HepG2 (cell line): Measurements from ENCODE around the gene BCKDHA. TPM values are rescaled to one million over a fixed set of nuclear protein-coding genes. Genes with fewer than 3 reads are reported as not detected.
A peak's percentile ranks its signal among the peaks of the same experiment; 100 is the strongest.

Source experiments
- ATAC-seq: fragments of 200-7000 bp; cut with Tn5 transposase; 3 replicates; pipeline ENCODE4 v1.9.1; 2020; ENCODE audit warnings: mild to moderate bottlenecking, moderate library complexity
- BruUV-seq: library from RNA; stranded (reverse); fragments of 400-500 nt; replicated peaks from 2 replicates; lab custom pipeline; 2021; lab: Mats Ljungman, UMichigan
- CTCF ChIA-PET: fragments of 300-600 bp; formaldehyde crosslinking; extraction: SDS; loops from one replicate; lab custom pipeline; 2021; ENCODE audit warnings: low total read pairs, inconsistent platforms, low intra/inter-chr PET ratio; lab: Yijun Ruan, JAX
- POLR2A ChIA-PET: fragments of 350-600 bp; sonication (Branson Sonifier 250); formaldehyde crosslinking; loops from one replicate; lab custom pipeline; 2020; ENCODE audit warnings: antibody characterized with exemption, inconsistent platforms; lab: Yijun Ruan, JAX
- DNase-seq: peaks from one replicate; pipeline ENCODE4 v3.0.0-alpha.2; 2015; ENCODE audit warnings: low spot score
- FAIRE-seq: peaks from 3 replicates; lab custom pipeline; 2011; peaks lifted over from hg19 to GRCh38; lab: Jason Lieb, UNC
- H2AFZ ChIP-seq: one replicate; pipeline ENCODE4 v1.6.1; 2011; ENCODE audit warnings: low read length, inconsistent platforms
- H3K27ac ChIP-seq: fragments of 300-600 bp; 3 replicates; pipeline ENCODE4 v1.8.0; 2011; ENCODE audit warnings: mixed run types, mild to moderate bottlenecking, mixed read lengths, low read length, inconsistent platforms; ENCODE audit not compliant: insufficient read depth; ENCODE audit errors: extremely low read length
- H3K27me3 ChIP-seq, 2 experiments: fragments of 200-600 bp in 1 of 2; 2 replicates in 1 of 2; 3 replicates in 1 of 2; pipeline versions ENCODE4 v1.6.0 to v1.8.0; 2011; ENCODE audit warnings: low read length in 2 of 2, mild to moderate bottlenecking in 2 of 2, moderate library complexity in 2 of 2, inconsistent platforms in 1 of 2; ENCODE audit not compliant: insufficient read depth in 2 of 2, control insufficient read depth in 1 of 2
- H3K36me3 ChIP-seq, 2 experiments: fragments of 200-600 bp in 1 of 2; replicated peaks in 1 of 2; 2 replicates in 1 of 2; 3 replicates in 1 of 2; pipeline versions ENCODE4 v1.5.1 to v1.8.0; 2011; ENCODE audit warnings: low read length in 2 of 2, inconsistent platforms in 1 of 2; ENCODE audit not compliant: insufficient read depth in 2 of 2, control insufficient read depth in 1 of 2
- H3K4me1 ChIP-seq: 2 replicates; pipeline ENCODE4 v1.5.1; 2012; ENCODE audit warnings: low read length, inconsistent platforms; ENCODE audit not compliant: insufficient read depth
- H3K4me2 ChIP-seq: 2 replicates; pipeline ENCODE4 v1.6.0; 2011; ENCODE audit warnings: low read depth, low read length, inconsistent platforms
- H3K4me3 ChIP-seq, 3 experiments: fragments of 200-600 bp in 1 of 3; sonication (generic), shearing (Covaris generic) in 1 of 3; replicated peaks in 1 of 3; 2 replicates each; pipeline ENCODE4 v1.5.1; 2011 to 2016; ENCODE audit warnings: low read length in 3 of 3, inconsistent platforms in 2 of 3, low read depth in 2 of 3, mild to moderate bottlenecking in 2 of 3, control low read depth in 1 of 3, mixed read lengths in 1 of 3; ENCODE audit not compliant: insufficient read depth in 1 of 3
- H3K79me2 ChIP-seq: one replicate; pipeline ENCODE4 v1.6.1; 2011; ENCODE audit warnings: low read length, inconsistent platforms; ENCODE audit not compliant: insufficient read depth
- H3K9ac ChIP-seq: 2 replicates; pipeline ENCODE4 v1.6.0; 2011; ENCODE audit warnings: mild to moderate bottlenecking, low read depth, low read length, inconsistent platforms; ENCODE audit not compliant: insufficient read depth
- H3K9me3 ChIP-seq: 2 replicates; pipeline ENCODE4 v1.5.1; 2012; ENCODE audit warnings: mild to moderate bottlenecking, low read length
- H4K20me1 ChIP-seq: 2 replicates; pipeline ENCODE4 v1.6.0; 2011; ENCODE audit warnings: inconsistent platforms, mild to moderate bottlenecking, low read length, moderate library complexity; ENCODE audit not compliant: insufficient read depth
- HMGXB3 ChIP-seq: sonication (generic); formaldehyde crosslinking; IDR thresholded peaks from 2 replicates; pipeline ENCODE4 v1.4.0; 2020; ENCODE audit warnings: missing genetic modification reagents, borderline replicate concordance
- STAG1 ChIP-seq: sonication (generic); formaldehyde crosslinking; IDR thresholded peaks from 2 replicates; pipeline ENCODE4 v1.4.0; 2020; ENCODE audit warnings: missing genetic modification reagents
- ZNF234 ChIP-seq: sonication (generic); formaldehyde crosslinking; conservative IDR thresholded peaks from 2 replicates; pipeline ENCODE4 v1.5.1; 2020; ENCODE audit warnings: mild to moderate bottlenecking, missing genetic modification reagents
- ZNF557 ChIP-seq: sonication (generic); formaldehyde crosslinking; IDR thresholded peaks from 2 replicates; pipeline ENCODE4 v1.4.0; 2020; ENCODE audit warnings: missing genetic modification reagents
- ZNF574 ChIP-seq: sonication (generic); formaldehyde crosslinking; IDR thresholded peaks from 2 replicates; pipeline ENCODE4 v1.4.0; 2020; ENCODE audit warnings: missing genetic modification reagents
- WGBS: methylation state at CpG from one replicate; pipeline ENCODE4 v1.1.6; 2017; ENCODE audit warnings: low lambda C conversion rate; 5-methylcytosine and 5-hydroxymethylcytosine counted together
- in situ Hi-C: cut with HindIII; loops from 2 replicates; pipeline ENCODE4 v1.10.0; 2017; ENCODE audit warnings: low pct_unique_long_range_greater_than_20kb; ENCODE audit not compliant: extremely low pct_ligation_motif_present
- intact Hi-C: fragments of 100-400 bp; cut with micrococcal nuclease; formaldehyde crosslinking; loops from one replicate; pipeline ENCODE4 v1.10.0; 2022; ENCODE audit not compliant: unreplicated experiment
- polyA plus RNA-seq, 8 experiments: library from polyadenylated mRNA; depleted of rRNA in 3 of 8; stranded (reverse) in 7 of 8; unstranded in 1 of 8; fragments of >200 nt; fragmentation: Illumina TruSeq in 4 of 8; extraction: Trizol in 4 of 8; gene quantifications; 2 replicates each; pipeline versions ENCODE4 v1.2.1 to v1.2.3, GENCODE V29; 2011 to 2016; ENCODE audit warnings: low read depth in 4 of 8, missing spikeins in 1 of 8, mixed read lengths in 1 of 8; ENCODE audit not compliant: insufficient read depth in 1 of 8
- total RNA-seq, 5 experiments: library from RNA; depleted of rRNA; stranded (reverse); fragments of >200 nt; fragmentation: Illumina TruSeq; extraction: Trizol; gene quantifications; 2 replicates each; pipeline ENCODE4 v1.2.3, GENCODE V29; 2016; ENCODE audit warnings: low read depth in 1 of 5

Gene BCKDHA
- total and polyA plus RNA-seq, 2 of the 13 experiments (the other 11 are each of a cell fraction or from before 2014, with no cell fraction given): 11.8 to 31.5 TPM

DNA sequence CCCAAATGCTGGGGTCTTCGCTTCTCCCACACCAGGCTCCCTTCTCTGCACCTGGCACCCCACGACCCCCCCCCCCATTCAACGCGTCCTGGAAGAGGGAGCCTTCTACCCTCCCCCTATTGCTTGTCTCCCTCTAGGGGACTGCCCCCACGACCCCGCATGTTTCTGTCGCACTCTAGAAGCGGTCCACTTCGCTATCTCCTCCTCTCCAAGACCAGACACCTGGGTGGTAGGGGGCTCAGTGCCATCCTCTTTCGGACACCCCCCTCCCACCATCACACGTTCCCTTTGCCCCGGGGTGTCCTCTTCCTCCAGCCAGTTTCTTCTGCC is 45.4 kb upstream of the BCKDHA start:
- no peaks in the 10 kb centered on the region; a peak in 1 of 5 replicates for H3K27me3 ChIP-seq
- CTCF ChIA-PET: interaction anchor here (1.4 kb wide), 1 partner anchor 44 kb away, joined by 6 read pairs; no protein-coding TSS in a partner anchor
- H2AFZ ChIP-seq: no peak overlapping the region
- POLR2A ChIA-PET: interaction anchor here (1.1 to 3.1 kb wide), 11 partner anchors 11 to 126 kb away, joined by 3 to 73 read pairs (median 8); partner anchors contain the start of genes B3GNT8, B9D2, CCDC97 and DMAC2
- H3K27ac ChIP-seq: no peak overlapping the region
- no peaks in the 10 kb centered on the region for H3K9me3 ChIP-seq
- DNase-seq: no peak
- peak overlapping the region; percentile 82 for H3K9ac ChIP-seq
- H3K4me3 ChIP-seq: peak overlapping the region; percentile 90 to 95 (median 95)
- BruUV-seq: no TSS peak
- peaks cover 29% of the 10 kb centered on the region for H3K79me2 ChIP-seq
- WGBS: 2% methylated on average over 12 of the region's 12 CpGs
- intact Hi-C loops (loop anchor here (1.0 to 2.0 kb wide), 2 partner anchors 11 to 27 kb away; no protein-coding TSS in a partner anchor), in situ Hi-C loops (loop anchor here (5.0 kb wide), 1 partner anchor 40 kb away; the partner anchor contains the start of gene CCDC97)
- peaks cover 32% of the 10 kb centered on the region for H3K4me1 ChIP-seq
- H3K4me2 ChIP-seq: peak overlapping the region; percentile 80
- peaks cover 12% of the 10 kb centered on the region; the same call in 1 of the 2 replicates for H4K20me1 ChIP-seq
- 0 out of 2 replicates have a peak, but pooled peaks have one; percentile 41 for TF ChIP-seq ZNF234 (CRISPR knock-in tag)
- no peak for TF ChIP-seq HMGXB3 (CRISPR knock-in tag)
- TF ChIP-seq ZNF574 (CRISPR knock-in tag): peak; percentile 71; the same call in 1 of the 2 replicates
- peak; percentile 33; the same call in 1 of the 2 replicates for TF ChIP-seq STAG1 (CRISPR knock-in tag)
- 0 out of 2 replicates have a peak, but pooled peaks have one; percentile 17 for TF ChIP-seq ZNF557 (CRISPR knock-in tag)
- peaks cover 6 to 10% of the 10 kb centered on the region in 2 experiments; a peak in 2 of 5 replicates for H3K36me3 ChIP-seq
- ATAC-seq: no peak
- FAIRE-seq: no peak
